K562 (cell line): ENCODE measurements around the gene CCSER1. TPM values are rescaled to one million over a fixed set of nuclear protein-coding genes. Genes with fewer than 3 reads are reported as not detected.

Source experiments
- ATAC-seq: fragments of 200-7000 bp; cut with Tn5 transposase; 3 replicates; pipeline ENCODE4 v1.9.1; 2020; ENCODE audit warnings: moderate library complexity
- BruUV-seq: library from RNA; stranded (reverse); fragments of 400-500 nt; replicated peaks from 2 replicates; lab custom pipeline; 2021; lab: Mats Ljungman, UMichigan
- CTCF ChIA-PET: fragments of 300-600 bp; formaldehyde crosslinking; extraction: SDS; loops from one replicate; lab custom pipeline; 2021; ENCODE audit warnings: low intra/inter-chr PET ratio; lab: Yijun Ruan, JAX
- POLR2A ChIA-PET: fragments of 300-600, 350-650 bp; sonication (Branson Sonifier 250); formaldehyde crosslinking; extraction: SDS; loops from one replicate; lab custom pipeline; 2021; ENCODE audit warnings: antibody characterized with exemption, inconsistent platforms; lab: Yijun Ruan, JAX
- DNase-seq, 4 experiments: peaks; one replicate each; pipeline versions ENCODE4 v3.0.0 to v3.0.0-alpha.2; 2011 to 2018; ENCODE audit warnings: low spot score in 3 of 4, mixed read lengths in 3 of 4; ENCODE audit errors: extremely low read depth in 1 of 4
- FAIRE-seq: peaks from 2 replicates; lab custom pipeline; 2011; peaks lifted over from hg19 to GRCh38; lab: Jason Lieb, UNC
- H2AFZ ChIP-seq: 2 replicates; pipeline ENCODE4 v1.6.0; 2011; ENCODE audit warnings: low read depth, low read length, control low read depth, inconsistent platforms
- H3K27ac ChIP-seq: fragments of 200-600 bp; 3 replicates; pipeline ENCODE4 v1.8.0; 2011; ENCODE audit warnings: low read depth, mild to moderate bottlenecking, control low read depth, inconsistent platforms, low read length, moderate library complexity, mixed read lengths; ENCODE audit errors: extremely low read depth
- H3K27me3 ChIP-seq, 2 experiments: fragments of 300-600 bp in 1 of 2; 2 replicates in 1 of 2; 3 replicates in 1 of 2; pipeline versions ENCODE4 v1.6.0 to v1.8.0; 2011; ENCODE audit warnings: inconsistent platforms in 2 of 2, low read length in 2 of 2, mild to moderate bottlenecking in 1 of 2, mixed read lengths in 1 of 2, moderate library complexity in 1 of 2; ENCODE audit not compliant: control insufficient read depth in 2 of 2, insufficient read depth in 2 of 2
- H3K36me3 ChIP-seq: fragments of 300-600 bp; 3 replicates; pipeline ENCODE4 v1.8.0; 2011; ENCODE audit warnings: mild to moderate bottlenecking, low read length, inconsistent platforms; ENCODE audit not compliant: control insufficient read depth, insufficient read depth
- H3K4me1 ChIP-seq, 2 experiments: fragments of 200-600 bp in 1 of 2; replicated peaks in 1 of 2; 2 replicates in 1 of 2; 3 replicates in 1 of 2; pipeline versions ENCODE4 v1.5.1 to v1.8.0; 2011; ENCODE audit warnings: inconsistent platforms in 2 of 2, low read length in 2 of 2, mild to moderate bottlenecking in 1 of 2, mixed read lengths in 1 of 2, moderate library complexity in 1 of 2; ENCODE audit not compliant: control insufficient read depth in 2 of 2, insufficient read depth in 2 of 2
- H3K4me2 ChIP-seq: 2 replicates; pipeline ENCODE4 v1.6.1; 2011; ENCODE audit warnings: low read length, control low read depth, inconsistent platforms, mixed read lengths; ENCODE audit not compliant: insufficient read depth
- H3K4me3 ChIP-seq: fragments of 200-600 bp; sonication (generic), shearing (Covaris generic); 2 replicates; pipeline ENCODE4 v1.5.1; 2016; ENCODE audit warnings: control low read depth, inconsistent platforms
- H3K79me2 ChIP-seq: fragments of 200-600 bp; 3 replicates; pipeline ENCODE4 v1.8.0; 2011; ENCODE audit warnings: low read length, inconsistent platforms; ENCODE audit not compliant: control insufficient read depth, insufficient read depth
- H3K9ac ChIP-seq, 2 experiments: 2 replicates each; pipeline versions ENCODE4 v1.6.0 to v1.6.1; 2011; ENCODE audit warnings: low read depth in 2 of 2, low read length in 2 of 2, control low read depth in 1 of 2, inconsistent platforms in 1 of 2, mild to moderate bottlenecking in 1 of 2, mixed read lengths in 1 of 2; ENCODE audit not compliant: insufficient read depth in 1 of 2
- H3K9me1 ChIP-seq: one replicate; pipeline ENCODE4 v1.6.0; 2011; ENCODE audit warnings: inconsistent platforms, mild to moderate bottlenecking, low read length, moderate library complexity; ENCODE audit not compliant: control insufficient read depth, insufficient read depth
- H3K9me3 ChIP-seq: replicated peaks from 2 replicates; pipeline ENCODE4 v1.5.1; 2011; ENCODE audit warnings: low read depth, low read length, inconsistent platforms; ENCODE audit not compliant: control insufficient read depth, insufficient read depth
- H4K20me1 ChIP-seq: replicated peaks from 2 replicates; pipeline ENCODE4 v1.6.1; 2011; ENCODE audit warnings: low read length, inconsistent platforms, mixed read lengths; ENCODE audit not compliant: control insufficient read depth, insufficient read depth
- CBX2 ChIP-seq: fragments of 200-600 bp; sonication (generic); IDR thresholded peaks from one replicate; pipeline ENCODE4 v1.6.1; 2012; ENCODE audit warnings: mild to moderate bottlenecking, low read length, inconsistent platforms; ENCODE audit not compliant: insufficient read depth, poor library complexity, severe bottlenecking
- DDX20 ChIP-seq: fragments of 450-650 bp; IDR thresholded peaks from 2 replicates; pipeline ENCODE4 v1.6.1; 2016; ENCODE audit warnings: missing genetic modification characterization, low read depth, mild to moderate bottlenecking, missing compliant biosample characterization, moderate library complexity
- KHSRP ChIP-seq: fragments of 450-650 bp; IDR thresholded peaks from 2 replicates; pipeline ENCODE4 v1.6.1; 2017
- MTA1 ChIP-seq: fragments of 450-650 bp; IDR thresholded peaks from 2 replicates; pipeline ENCODE4 v1.6.1; 2017; ENCODE audit warnings: borderline replicate concordance
- NCOA1 ChIP-seq: fragments of 450-650 bp; IDR thresholded peaks from 2 replicates; pipeline ENCODE4 v1.6.1; 2016; ENCODE audit warnings: low read depth
- SRSF3 ChIP-seq: fragments of 200-400 bp; formaldehyde crosslinking; IDR thresholded peaks from 2 replicates; pipeline ENCODE4 v1.6.1; 2016; ENCODE audit warnings: mild to moderate bottlenecking, low read length, moderate library complexity; ENCODE audit not compliant: insufficient read depth
- ZNF764 ChIP-seq: fragments of 250-450 bp; sonication (Bioruptor Pico); IDR thresholded peaks from 2 replicates; pipeline ENCODE4 v1.4.0; 2020; ENCODE audit warnings: low read depth, mild to moderate bottlenecking, moderate library complexity
- WGBS: fragments of 100-300 bp; shearing (Covaris generic); methylation state at CpG from one replicate; pipeline ENCODE4 v1.1.6; 2016; ENCODE audit warnings: low coverage, mixed read lengths; ENCODE audit not compliant: insufficient coverage; ENCODE audit errors: missing lambda C conversion rate; 5-methylcytosine and 5-hydroxymethylcytosine counted together
- in situ Hi-C: fragments of 300-500 bp; cut with MboI; formaldehyde crosslinking; loops from 4 replicates; pipeline ENCODE4 v1.15.0; 2018; ENCODE audit warnings: inconsistent platforms, mixed read lengths
- intact Hi-C: fragments of 100-400 bp; cut with micrococcal nuclease; formaldehyde crosslinking; loops from 2 replicates; pipeline ENCODE4 v1.14.2; 2022
- polyA plus RNA-seq, 8 experiments: library from polyadenylated mRNA; depleted of rRNA in 4 of 8; stranded (reverse) in 5 of 8; unstranded in 3 of 8; fragments of >200 nt; fragmentation: Nextera tagmentation in 2 of 8; fragmentation: Illumina TruSeq in 1 of 8; extraction: Ambion mirVana in 2 of 8; extraction: Trizol in 1 of 8; gene quantifications; 2 replicates each; pipeline versions ENCODE4 v1.2.1 to v1.2.3, GENCODE V29; 2011 to 2014; ENCODE audit warnings: inconsistent platforms in 1 of 8, missing spikeins in 1 of 8
- total RNA-seq, 7 experiments: library from RNA; depleted of rRNA in 6 of 7; stranded (reverse); fragments of >200 nt in 6 of 7; fragmentation: Illumina TruSeq in 2 of 7; extraction: Trizol in 2 of 7; gene quantifications; 2 replicates each; pipeline versions ENCODE4 v1.2.1 to v1.2.3, GENCODE V29; 2011 to 2021; ENCODE audit warnings: low replicate concordance in 1 of 7
- TF ChIP-seq, protein P1 (sequence below): fragments of 250-450 bp; sonication (Bioruptor Pico); IDR thresholded peaks from 2 replicates; pipeline ENCODE4 v1.8.0; 2021; ENCODE audit warnings: borderline replicate concordance, mild to moderate bottlenecking, moderate library complexity; ENCODE audit not compliant: poor library complexity, severe bottlenecking

CCSER1 gene
- total and polyA plus RNA-seq, 9 of the 15 experiments (the other 6 are each of a cell fraction or from before 2014, with no cell fraction given) = not detected

DNA sequence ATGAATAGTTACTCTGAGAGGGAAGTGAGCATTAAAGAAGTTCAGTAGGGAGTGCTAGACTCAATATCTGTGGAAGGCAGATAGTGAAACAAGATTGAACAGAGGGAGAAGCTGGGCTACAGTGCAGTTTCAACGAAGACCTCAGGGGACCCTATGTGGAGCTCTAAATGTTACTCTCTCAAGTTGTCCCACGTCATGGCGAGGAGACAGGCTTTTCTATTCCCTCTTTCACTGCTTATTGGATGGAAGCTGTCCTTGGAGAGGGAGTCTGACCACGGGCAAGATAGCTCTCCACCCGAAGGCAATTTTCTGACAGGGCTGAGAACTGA is 42.3 kb upstream of the CCSER1 start (continued):
- TF ChIP-seq CBX2 = no peak

DNA sequence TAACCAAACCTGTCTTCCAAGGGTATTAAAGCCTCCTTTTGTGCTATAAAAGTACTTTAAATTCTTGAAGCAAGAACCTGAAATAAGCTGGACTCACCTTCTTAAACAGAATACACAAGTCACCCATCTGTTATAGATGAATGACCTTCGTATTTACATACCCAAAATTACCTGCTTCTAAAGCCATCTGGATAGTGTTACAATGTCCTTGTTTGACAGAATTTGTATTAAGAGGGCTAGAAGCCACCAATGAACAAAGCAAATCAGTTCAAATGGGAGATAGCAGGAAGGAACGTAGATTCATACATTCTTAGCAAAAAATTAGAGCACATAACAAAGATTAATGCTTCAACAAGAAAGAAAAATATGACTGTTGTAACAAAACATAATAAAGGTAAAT is 33.7 kb upstream of the CCSER1 start:
- Histone ChIP-seq H3K9me1 (no peaks in the 10 kb centered on the region), H3K4me2 (no peak overlapping the region), H3K36me3 (no peaks in the 10 kb centered on the region), H3K27ac (no peak overlapping the region), H3K4me1 (no peaks in the 10 kb centered on the region), H3K9ac (no peak overlapping the region)
- ChIA-PET POLR2A (no interaction called here), CTCF (no interaction called here)
- no peak for ATAC-seq
- WGBS = 0% methylated on average over 2 of the region's 2 CpGs
- no peak for TF ChIP-seq MTA1
- TF ChIP-seq DDX20 (tag) = no peak
- TF ChIP-seq KHSRP = no peak
- TF ChIP-seq, protein P1, sequence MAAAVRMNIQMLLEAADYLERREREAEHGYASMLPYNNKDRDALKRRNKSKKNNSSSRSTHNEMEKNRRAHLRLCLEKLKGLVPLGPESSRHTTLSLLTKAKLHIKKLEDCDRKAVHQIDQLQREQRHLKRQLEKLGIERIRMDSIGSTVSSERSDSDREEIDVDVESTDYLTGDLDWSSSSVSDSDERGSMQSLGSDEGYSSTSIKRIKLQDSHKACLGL (CRISPR knock-in tag) = no peak
- TF ChIP-seq ZNF764 (CRISPR knock-in tag) = no peak
- no peak for TF ChIP-seq NCOA1
- TF ChIP-seq SRSF3 = no peak
- TF ChIP-seq, all 486 proteins: peak for 0
- no peak for FAIRE-seq
- Histone ChIP-seq H3K79me2 (no peaks in the 10 kb centered on the region), H3K4me3 (no peak overlapping the region), H3K9me3 (no peaks in the 10 kb centered on the region; the same call in 1 of the 2 replicates), H2AFZ (no peak overlapping the region), H4K20me1 (no peaks in the 10 kb centered on the region), H3K27me3 (no peaks in the 10 kb centered on the region)
- no TSS peak for BruUV-seq
- in situ Hi-C loops (no loop called here), intact Hi-C loops (no loop called here)
- no peak for DNase-seq
